HT-29 (cell line): ENCODE data around the gene SLC22A23. TPM values are rescaled to one million over a fixed set of nuclear protein-coding genes. Genes with fewer than 3 reads are reported as not detected.
A peak's percentile ranks its signal among the peaks of the same experiment; 100 is the strongest.

Experiments
- DNase-seq: peaks from one replicate; pipeline ENCODE4 v3.0.0-alpha.2; 2015; ENCODE audit warnings: low spot score
- total RNA-seq: library from RNA; depleted of rRNA; stranded (reverse); fragments of >200 nt; shearing (Covaris generic); gene quantifications from 2 replicates; pipeline ENCODE4 v1.2.3, GENCODE V29; 2014; rRNA removed

SLC22A23 gene
- total RNA-seq = 7.5 and 10.8 TPM in 2 replicates

- DNase-seq = peak; percentile 69
Measured at GRCh38 chr6:3456898-3457709, at the start of gene SLC22A23. Gene SLC22A23 (minus strand): TSS chr6:3457050. CDS start chr6:3456559, 491 bp downstream.

- no peak for DNase-seq
Measured at GRCh38 chr6:3506200-3506599, 49.4 kb upstream of the SLC22A23 start.

GRCh38 chr6:3504938-3505805, 48.3 kb upstream of the SLC22A23 start:
- no peak for DNase-seq

- DNase-seq = no peak
Measured at GRCh38 chr6:3504354-3504753, 47.5 kb upstream of the SLC22A23 start.

GRCh38 chr6:3501826-3502500, 45.1 kb upstream of the SLC22A23 start:
- DNase-seq = no peak

- peak; percentile 54 for DNase-seq
Measured at GRCh38 chr6:3500262-3501014, 43.6 kb upstream of the SLC22A23 start.

GRCh38 chr6:3499603-3500002, 42.8 kb upstream of the SLC22A23 start:
- no peak for DNase-seq

- no peak for DNase-seq
Measured at GRCh38 chr6:3496395-3496794, 39.5 kb upstream of the SLC22A23 start.

- DNase-seq = no peak
Measured at GRCh38 chr6:3494391-3495100, 37.7 kb upstream of the SLC22A23 start.

GRCh38 chr6:3490625-3490980, 33.8 kb upstream of the SLC22A23 start:
- DNase-seq = no peak

- DNase-seq = no peak
Measured at GRCh38 chr6:3489961-3490624, 33.2 kb upstream of the SLC22A23 start.

GRCh38 chr6:3489027-3489757, 32.3 kb upstream of the SLC22A23 start:
- no peak for DNase-seq

- DNase-seq = no peak
Measured at GRCh38 chr6:3484946-3485345, 28.1 kb upstream of the SLC22A23 start.

GRCh38 chr6:3484192-3484591, 27.3 kb upstream of the SLC22A23 start:
- DNase-seq = no peak

- DNase-seq = no peak
Measured at GRCh38 chr6:3483675-3484074, 26.8 kb upstream of the SLC22A23 start.

- no peak for DNase-seq
Measured at GRCh38 chr6:3482869-3483268, 26.0 kb upstream of the SLC22A23 start.

- no peak for DNase-seq
Measured at GRCh38 chr6:3481640-3482039, 24.8 kb upstream of the SLC22A23 start.

GRCh38 chr6:3480009-3480408, 23.2 kb upstream of the SLC22A23 start:
- DNase-seq = no peak

- no peak for DNase-seq
Measured at GRCh38 chr6:3473773-3474172, 16.9 kb upstream of the SLC22A23 start.
